ENCODE measurements around the gene CEP95. TPM values are rescaled to one million over a fixed set of nuclear protein-coding genes. Genes with fewer than 3 reads are reported as not detected.
A peak's percentile ranks its signal among the peaks of the same experiment; 100 is the strongest.

The CEP95 gene
- total and polyA plus RNA-seq, 10 of the 15 experiments (the other 5 are each of a cell fraction or from before 2014, with no cell fraction given): 17.7 to 54.9 (median 29.6) TPM

GRCh38 chr17:64496786-64497564 is 9.8 kb upstream of the CEP95 start, which contains the start of gene POLG2 (continued):
- TF ChIP-seq, protein P1, sequence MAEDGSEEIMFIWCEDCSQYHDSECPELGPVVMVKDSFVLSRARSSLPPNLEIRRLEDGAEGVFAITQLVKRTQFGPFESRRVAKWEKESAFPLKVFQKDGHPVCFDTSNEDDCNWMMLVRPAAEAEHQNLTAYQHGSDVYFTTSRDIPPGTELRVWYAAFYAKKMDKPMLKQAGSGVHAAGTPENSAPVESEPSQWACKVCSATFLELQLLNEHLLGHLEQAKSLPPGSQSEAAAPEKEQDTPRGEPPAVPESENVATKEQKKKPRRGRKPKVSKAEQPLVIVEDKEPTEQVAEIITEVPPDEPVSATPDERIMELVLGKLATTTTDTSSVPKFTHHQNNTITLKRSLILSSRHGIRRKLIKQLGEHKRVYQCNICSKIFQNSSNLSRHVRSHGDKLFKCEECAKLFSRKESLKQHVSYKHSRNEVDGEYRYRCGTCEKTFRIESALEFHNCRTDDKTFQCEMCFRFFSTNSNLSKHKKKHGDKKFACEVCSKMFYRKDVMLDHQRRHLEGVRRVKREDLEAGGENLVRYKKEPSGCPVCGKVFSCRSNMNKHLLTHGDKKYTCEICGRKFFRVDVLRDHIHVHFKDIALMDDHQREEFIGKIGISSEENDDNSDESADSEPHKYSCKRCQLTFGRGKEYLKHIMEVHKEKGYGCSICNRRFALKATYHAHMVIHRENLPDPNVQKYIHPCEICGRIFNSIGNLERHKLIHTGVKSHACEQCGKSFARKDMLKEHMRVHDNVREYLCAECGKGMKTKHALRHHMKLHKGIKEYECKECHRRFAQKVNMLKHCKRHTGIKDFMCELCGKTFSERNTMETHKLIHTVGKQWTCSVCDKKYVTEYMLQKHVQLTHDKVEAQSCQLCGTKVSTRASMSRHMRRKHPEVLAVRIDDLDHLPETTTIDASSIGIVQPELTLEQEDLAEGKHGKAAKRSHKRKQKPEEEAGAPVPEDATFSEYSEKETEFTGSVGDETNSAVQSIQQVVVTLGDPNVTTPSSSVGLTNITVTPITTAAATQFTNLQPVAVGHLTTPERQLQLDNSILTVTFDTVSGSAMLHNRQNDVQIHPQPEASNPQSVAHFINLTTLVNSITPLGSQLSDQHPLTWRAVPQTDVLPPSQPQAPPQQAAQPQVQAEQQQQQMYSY (CRISPR knock-in tag; IDR thresholded peaks at IDR 0.05): no peak
- TF ChIP-seq IKZF2 (IDR thresholded peaks at IDR 0.05) (0 out of 4 replicates have a peak, but pooled peaks of 1 of the 2 experiments have one; percentile 6), USF2 (IDR thresholded peaks at IDR 0.05; ENCODE audit: borderline replicate concordance, low read depth, low read length) (no peak), CHD2 (IDR thresholded peaks at IDR 0.05; ENCODE audit: borderline replicate concordance, low read depth, low read length) (peak; percentile 18; the same call in 1 of the 2 replicates), WRNIP1 (IDR thresholded peaks at IDR 0.05; ENCODE audit: borderline replicate concordance, low read depth, low read length) (no peak), YBX1 (IDR thresholded peaks at IDR 0.05) (no peak), CREB1 (IDR thresholded peaks at IDR 0.05; ENCODE audit: low read depth) (peak; percentile 61), IKZF1 (conservative IDR thresholded peaks at IDR 0.05) (peak; percentile 45), NR2F1 (conservative IDR thresholded peaks at IDR 0.05) (0 out of 2 replicates have a peak, but pooled peaks have one; percentile 11), PAX5 (IDR thresholded peaks at IDR 0.05; ENCODE audit: borderline replicate concordance, low read depth, low read length) (peak; percentile 85; the same call in 1 of the 2 replicates), CBX5 (IDR thresholded peaks at IDR 0.05; ENCODE audit: low read depth) (no peak; the same call in 1 of the 2 replicates), KAT2A (conservative IDR thresholded peaks at IDR 0.05; ENCODE audit: control insufficient read depth, low read depth, low read length) (no peak), EED (IDR thresholded peaks at IDR 0.05; ENCODE audit: low read depth) (0 out of 2 replicates have a peak, but pooled peaks have one; percentile 19), FOXM1 (IDR thresholded peaks at IDR 0.05; ENCODE audit: low read depth, low read length) (peak; percentile 76), KDM1A (IDR thresholded peaks at IDR 0.05; ENCODE audit: borderline replicate concordance) (no peak), BMI1 (IDR thresholded peaks at IDR 0.05; ENCODE audit: borderline replicate concordance) (peak; percentile 63), MEF2A (IDR thresholded peaks at IDR 0.05; ENCODE audit: insufficient read depth, low read depth, low read length) (peak; percentile 59; the same call in 1 of the 2 replicates), MTA2 (IDR thresholded peaks at IDR 0.05; ENCODE audit: low read depth) (no peak), SUZ12 (IDR thresholded peaks at IDR 0.05; ENCODE audit: unreplicated experiment) (no peak), EZH2 (IDR thresholded peaks at IDR 0.05; ENCODE audit: borderline replicate concordance, control insufficient read depth, low read depth, low read length) (no peak)
- TF ChIP-seq, protein P2, sequence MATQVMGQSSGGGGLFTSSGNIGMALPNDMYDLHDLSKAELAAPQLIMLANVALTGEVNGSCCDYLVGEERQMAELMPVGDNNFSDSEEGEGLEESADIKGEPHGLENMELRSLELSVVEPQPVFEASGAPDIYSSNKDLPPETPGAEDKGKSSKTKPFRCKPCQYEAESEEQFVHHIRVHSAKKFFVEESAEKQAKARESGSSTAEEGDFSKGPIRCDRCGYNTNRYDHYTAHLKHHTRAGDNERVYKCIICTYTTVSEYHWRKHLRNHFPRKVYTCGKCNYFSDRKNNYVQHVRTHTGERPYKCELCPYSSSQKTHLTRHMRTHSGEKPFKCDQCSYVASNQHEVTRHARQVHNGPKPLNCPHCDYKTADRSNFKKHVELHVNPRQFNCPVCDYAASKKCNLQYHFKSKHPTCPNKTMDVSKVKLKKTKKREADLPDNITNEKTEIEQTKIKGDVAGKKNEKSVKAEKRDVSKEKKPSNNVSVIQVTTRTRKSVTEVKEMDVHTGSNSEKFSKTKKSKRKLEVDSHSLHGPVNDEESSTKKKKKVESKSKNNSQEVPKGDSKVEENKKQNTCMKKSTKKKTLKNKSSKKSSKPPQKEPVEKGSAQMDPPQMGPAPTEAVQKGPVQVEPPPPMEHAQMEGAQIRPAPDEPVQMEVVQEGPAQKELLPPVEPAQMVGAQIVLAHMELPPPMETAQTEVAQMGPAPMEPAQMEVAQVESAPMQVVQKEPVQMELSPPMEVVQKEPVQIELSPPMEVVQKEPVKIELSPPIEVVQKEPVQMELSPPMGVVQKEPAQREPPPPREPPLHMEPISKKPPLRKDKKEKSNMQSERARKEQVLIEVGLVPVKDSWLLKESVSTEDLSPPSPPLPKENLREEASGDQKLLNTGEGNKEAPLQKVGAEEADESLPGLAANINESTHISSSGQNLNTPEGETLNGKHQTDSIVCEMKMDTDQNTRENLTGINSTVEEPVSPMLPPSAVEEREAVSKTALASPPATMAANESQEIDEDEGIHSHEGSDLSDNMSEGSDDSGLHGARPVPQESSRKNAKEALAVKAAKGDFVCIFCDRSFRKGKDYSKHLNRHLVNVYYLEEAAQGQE (IDR thresholded peaks at IDR 0.05; ENCODE audit: low read depth, low read length): no peak

Data from GM12878 (cell line).